Measurements from ENCODE around the gene MYH7B. TPM values are rescaled to one million over a fixed set of nuclear protein-coding genes. Genes with fewer than 3 reads are reported as not detected.

Gene MYH7B
- total RNA-seq, 1 donor from 2014 or later, result 1.2 TPM

DNA sequence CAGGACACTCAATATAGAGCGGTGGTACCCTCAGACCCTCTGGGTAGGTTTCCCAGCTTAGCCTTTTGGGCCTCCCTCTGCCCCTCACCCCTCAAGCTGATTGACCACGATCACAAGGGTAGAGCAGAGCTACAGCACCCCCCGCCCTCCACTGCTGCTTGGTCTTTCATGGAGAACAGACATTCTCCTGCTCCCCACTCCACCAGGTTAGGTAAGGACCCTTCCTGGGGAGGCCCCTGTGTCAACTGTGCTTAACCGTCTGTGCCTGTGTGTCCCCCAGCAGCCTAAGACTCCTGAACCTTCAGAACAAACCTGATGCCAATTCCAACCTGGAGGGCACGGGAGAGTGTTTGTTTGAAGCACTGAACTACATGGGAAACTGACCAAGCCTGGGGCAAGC lies 11.8 kb downstream of the MYH7B start:
- Mint-ChIP-seq H3K27me3 (peaks cover 5% of the 10 kb centered on the region), H3K27ac (no peak overlapping the region), H3K4me3 (ENCODE audit: low read depth) (no peak overlapping the region), H3K4me1 (ENCODE audit: low read depth) (no peaks in the 10 kb centered on the region), H3K9me3 (ENCODE audit: low read depth) (no peaks in the 10 kb centered on the region), H3K36me3 (ENCODE audit: insufficient read depth) (no peaks in the 10 kb centered on the region)
- no peak for DNase-seq (ENCODE audit: low spot score, unreplicated experiment)
- TF ChIP-seq, protein P1, sequence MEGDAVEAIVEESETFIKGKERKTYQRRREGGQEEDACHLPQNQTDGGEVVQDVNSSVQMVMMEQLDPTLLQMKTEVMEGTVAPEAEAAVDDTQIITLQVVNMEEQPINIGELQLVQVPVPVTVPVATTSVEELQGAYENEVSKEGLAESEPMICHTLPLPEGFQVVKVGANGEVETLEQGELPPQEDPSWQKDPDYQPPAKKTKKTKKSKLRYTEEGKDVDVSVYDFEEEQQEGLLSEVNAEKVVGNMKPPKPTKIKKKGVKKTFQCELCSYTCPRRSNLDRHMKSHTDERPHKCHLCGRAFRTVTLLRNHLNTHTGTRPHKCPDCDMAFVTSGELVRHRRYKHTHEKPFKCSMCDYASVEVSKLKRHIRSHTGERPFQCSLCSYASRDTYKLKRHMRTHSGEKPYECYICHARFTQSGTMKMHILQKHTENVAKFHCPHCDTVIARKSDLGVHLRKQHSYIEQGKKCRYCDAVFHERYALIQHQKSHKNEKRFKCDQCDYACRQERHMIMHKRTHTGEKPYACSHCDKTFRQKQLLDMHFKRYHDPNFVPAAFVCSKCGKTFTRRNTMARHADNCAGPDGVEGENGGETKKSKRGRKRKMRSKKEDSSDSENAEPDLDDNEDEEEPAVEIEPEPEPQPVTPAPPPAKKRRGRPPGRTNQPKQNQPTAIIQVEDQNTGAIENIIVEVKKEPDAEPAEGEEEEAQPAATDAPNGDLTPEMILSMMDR (IDR thresholded peaks at IDR 0.05; ENCODE audit: unreplicated experiment), result no peak

DNA sequence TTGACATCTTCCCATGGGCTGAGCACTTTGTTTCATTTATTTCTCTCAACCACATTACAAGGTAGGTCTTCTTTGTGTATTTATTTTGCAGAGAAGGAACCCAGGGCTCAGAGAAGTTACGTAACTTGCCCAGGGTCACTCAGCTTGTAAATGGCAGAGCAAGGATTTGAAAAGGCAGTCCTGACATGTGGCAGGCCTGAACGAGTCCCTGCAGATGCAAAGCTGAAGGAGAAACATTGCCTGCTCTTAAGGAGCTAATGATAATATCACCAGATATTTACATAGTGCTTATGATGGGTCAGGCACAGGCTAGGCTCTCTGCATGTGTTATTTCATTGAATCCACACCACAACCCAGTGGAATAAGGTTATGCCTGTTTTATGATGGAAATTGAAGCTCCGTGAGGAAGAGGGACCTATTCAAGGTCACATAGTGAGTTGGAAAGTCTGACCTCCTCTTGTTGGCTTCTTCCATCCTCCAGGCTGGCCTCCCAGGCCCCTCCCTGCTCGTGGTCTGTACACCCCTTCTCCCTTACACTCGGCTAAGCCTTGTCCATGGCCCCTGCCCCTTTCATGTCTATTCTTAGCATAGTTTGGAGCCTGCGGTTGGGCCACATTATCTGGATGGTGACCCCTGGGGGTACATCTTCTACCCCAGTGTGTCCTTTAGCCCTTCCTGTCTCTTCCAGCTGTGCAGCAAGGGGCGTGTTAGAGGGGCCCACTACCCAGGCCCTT lies 12.5 kb downstream of the MYH7B start:
- H3K27ac Mint-ChIP-seq, result no peak overlapping the region
- H3K36me3 Mint-ChIP-seq (ENCODE audit: insufficient read depth), result no peaks in the 10 kb centered on the region
- no peaks in the 10 kb centered on the region for H3K4me1 Mint-ChIP-seq (ENCODE audit: low read depth)
- no peaks in the 10 kb centered on the region for H3K9me3 Mint-ChIP-seq (ENCODE audit: low read depth)
- peaks cover 8% of the 10 kb centered on the region for H3K27me3 Mint-ChIP-seq
- TF ChIP-seq, protein P1 (IDR thresholded peaks at IDR 0.05; ENCODE audit: unreplicated experiment), result no peak
- no peak for DNase-seq (ENCODE audit: low spot score, unreplicated experiment)
- no peak overlapping the region for H3K4me3 Mint-ChIP-seq (ENCODE audit: low read depth)

DNA sequence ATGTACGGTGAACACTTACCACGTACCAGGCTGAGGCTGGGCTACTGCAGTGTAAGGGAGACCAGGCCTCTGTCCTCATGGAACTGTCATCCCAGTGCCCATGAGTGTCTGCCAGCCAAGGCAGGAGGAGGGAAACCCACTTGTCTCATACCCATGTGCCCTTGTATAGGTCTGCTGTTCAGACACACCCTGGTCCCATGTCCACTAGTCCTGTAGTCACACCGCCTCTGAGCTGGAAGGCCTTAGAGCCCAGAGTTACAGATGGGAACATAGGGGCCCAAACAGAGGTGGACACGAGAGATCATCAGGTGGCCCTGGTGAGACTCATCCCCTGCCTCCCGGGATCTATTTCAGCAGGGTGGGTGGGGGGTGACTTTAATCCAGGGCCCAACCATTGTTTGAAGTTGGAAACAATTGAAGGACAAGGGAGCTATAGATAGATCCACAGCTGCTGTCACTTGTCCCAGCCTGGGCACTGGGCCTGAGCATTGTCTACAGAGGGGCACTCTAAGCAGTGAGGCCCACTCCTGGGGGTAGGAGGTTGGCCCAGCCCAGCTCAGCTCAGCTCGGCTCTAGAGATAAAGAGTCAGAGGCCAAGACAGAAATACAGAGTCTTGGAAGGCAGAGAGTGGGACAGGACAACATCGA lies 14.6 kb downstream of the MYH7B start:
- no peaks in the 10 kb centered on the region for H3K4me1 Mint-ChIP-seq (ENCODE audit: low read depth)
- no peaks in the 10 kb centered on the region for H3K9me3 Mint-ChIP-seq (ENCODE audit: low read depth)
- TF ChIP-seq, protein P1 (IDR thresholded peaks at IDR 0.05; ENCODE audit: unreplicated experiment), result no peak
- H3K27me3 Mint-ChIP-seq, result peaks cover 15% of the 10 kb centered on the region
- no peak for DNase-seq (ENCODE audit: low spot score, unreplicated experiment)
- no peak overlapping the region for H3K4me3 Mint-ChIP-seq (ENCODE audit: low read depth)
- no peak overlapping the region for H3K27ac Mint-ChIP-seq
- no peaks in the 10 kb centered on the region for H3K36me3 Mint-ChIP-seq (ENCODE audit: insufficient read depth)

DNA sequence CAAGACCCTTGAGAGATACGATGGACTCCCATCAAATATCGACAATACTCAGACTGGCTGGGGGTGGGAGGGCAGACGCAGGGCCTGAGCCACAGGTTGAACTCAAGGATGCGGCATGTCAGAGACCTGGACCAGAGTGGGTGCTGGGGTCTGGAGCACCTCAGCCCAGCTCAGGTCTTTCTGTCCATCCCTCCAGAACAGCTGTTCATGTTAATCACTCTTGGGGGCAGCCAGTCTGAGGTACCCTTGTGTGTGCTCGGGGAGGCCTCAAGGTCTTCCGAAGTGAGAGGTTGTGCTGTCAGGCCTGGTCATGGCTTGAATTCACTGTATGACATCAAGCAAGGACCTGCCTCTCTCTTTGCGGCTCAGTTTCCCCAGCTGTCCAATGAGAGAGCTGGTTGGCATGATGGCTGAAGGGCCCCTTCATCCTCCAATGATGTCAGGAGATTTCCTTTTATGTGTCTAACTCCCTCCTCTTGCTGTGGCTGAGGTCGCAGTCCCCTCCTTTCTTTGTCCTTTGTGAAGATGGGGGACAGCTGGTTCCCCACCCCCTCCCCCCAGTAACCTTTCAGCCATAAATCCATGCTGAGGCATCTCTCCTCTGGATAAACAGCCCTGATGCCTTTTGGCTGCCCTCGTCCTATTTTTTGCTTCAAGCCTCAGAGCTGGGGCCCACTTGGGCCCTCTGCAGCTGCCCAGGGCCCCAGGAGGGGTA lies 15.3 kb downstream of the MYH7B start:
- DNase-seq (ENCODE audit: low spot score, unreplicated experiment), result no peak
- H3K4me3 Mint-ChIP-seq (ENCODE audit: low read depth), result no peak overlapping the region
- H3K36me3 Mint-ChIP-seq (ENCODE audit: insufficient read depth), result no peaks in the 10 kb centered on the region
- H3K4me1 Mint-ChIP-seq (ENCODE audit: low read depth), result no peaks in the 10 kb centered on the region
- H3K27me3 Mint-ChIP-seq, result peaks cover 17% of the 10 kb centered on the region
- no peak overlapping the region for H3K27ac Mint-ChIP-seq
- no peaks in the 10 kb centered on the region for H3K9me3 Mint-ChIP-seq (ENCODE audit: low read depth)
- TF ChIP-seq, protein P1 (IDR thresholded peaks at IDR 0.05; ENCODE audit: unreplicated experiment), result no peak

DNA sequence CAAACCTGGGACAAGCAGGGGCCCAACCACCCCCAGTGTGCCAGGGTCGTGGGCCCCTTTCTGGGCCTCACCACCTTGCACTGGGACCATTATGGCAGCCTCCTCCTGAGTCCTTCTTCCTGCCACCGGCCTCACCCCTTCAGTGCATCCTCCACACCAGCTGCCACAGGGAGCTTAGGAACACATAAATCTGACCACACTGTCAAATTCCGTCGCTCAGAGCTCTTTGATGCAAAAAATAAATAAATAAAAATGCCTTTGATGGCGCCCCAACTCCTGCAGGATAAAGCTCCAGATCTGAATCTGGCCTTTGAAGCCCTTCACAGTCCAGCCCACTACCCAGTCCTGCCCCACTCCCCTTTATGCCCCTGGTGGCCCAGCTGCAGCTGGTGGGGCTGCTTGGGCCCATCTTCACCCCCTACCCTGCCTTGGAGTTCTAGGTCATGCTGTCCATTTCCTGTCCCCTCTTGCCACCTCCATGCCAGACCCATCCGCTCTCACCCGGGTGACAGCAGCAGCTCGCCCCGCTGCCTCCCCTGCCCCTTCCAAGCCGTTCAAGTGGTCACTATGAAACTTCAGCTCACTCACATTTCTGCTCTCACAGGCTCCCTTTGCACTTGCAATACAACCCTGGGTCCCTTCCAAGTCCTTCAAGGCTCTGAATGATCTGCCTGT lies 16.0 kb downstream of the MYH7B start:
- Mint-ChIP-seq H3K27me3 (peaks cover 21% of the 10 kb centered on the region), H3K9me3 (ENCODE audit: low read depth) (no peaks in the 10 kb centered on the region), H3K4me1 (ENCODE audit: low read depth) (no peaks in the 10 kb centered on the region), H3K36me3 (ENCODE audit: insufficient read depth) (no peaks in the 10 kb centered on the region), H3K27ac (peak overlapping the region; percentile 1), H3K4me3 (ENCODE audit: low read depth) (no peak overlapping the region)
- TF ChIP-seq, protein P1 (IDR thresholded peaks at IDR 0.05; ENCODE audit: unreplicated experiment), result no peak
- DNase-seq (ENCODE audit: low spot score, unreplicated experiment), result no peak
